Measurements from ENCODE around the gene CNIH3.

DNA sequence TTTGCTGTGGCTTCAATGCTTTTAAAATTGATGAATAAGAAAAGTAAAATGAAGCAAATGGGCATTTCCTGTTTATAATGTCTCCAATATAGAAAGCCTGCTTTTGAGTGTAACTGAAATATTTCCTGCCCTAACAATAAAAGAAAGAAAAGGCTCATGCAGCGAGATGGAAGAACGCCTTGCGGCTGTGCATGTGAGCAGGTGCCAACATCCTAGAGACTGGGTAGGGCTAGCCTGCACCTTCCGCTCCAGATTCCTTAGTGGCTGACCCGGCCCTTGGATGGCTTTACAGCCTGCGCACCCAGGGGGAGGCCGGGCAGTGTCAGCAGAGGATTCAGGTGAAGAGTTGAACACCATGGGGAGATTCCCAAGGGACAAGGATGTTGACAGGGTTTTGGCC, 21.8 kb downstream of the CNIH3 start:
- TF ChIP-seq, protein P1, sequence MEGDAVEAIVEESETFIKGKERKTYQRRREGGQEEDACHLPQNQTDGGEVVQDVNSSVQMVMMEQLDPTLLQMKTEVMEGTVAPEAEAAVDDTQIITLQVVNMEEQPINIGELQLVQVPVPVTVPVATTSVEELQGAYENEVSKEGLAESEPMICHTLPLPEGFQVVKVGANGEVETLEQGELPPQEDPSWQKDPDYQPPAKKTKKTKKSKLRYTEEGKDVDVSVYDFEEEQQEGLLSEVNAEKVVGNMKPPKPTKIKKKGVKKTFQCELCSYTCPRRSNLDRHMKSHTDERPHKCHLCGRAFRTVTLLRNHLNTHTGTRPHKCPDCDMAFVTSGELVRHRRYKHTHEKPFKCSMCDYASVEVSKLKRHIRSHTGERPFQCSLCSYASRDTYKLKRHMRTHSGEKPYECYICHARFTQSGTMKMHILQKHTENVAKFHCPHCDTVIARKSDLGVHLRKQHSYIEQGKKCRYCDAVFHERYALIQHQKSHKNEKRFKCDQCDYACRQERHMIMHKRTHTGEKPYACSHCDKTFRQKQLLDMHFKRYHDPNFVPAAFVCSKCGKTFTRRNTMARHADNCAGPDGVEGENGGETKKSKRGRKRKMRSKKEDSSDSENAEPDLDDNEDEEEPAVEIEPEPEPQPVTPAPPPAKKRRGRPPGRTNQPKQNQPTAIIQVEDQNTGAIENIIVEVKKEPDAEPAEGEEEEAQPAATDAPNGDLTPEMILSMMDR (IDR thresholded peaks at IDR 0.05): no peak
- no peak for TF ChIP-seq POLR2A (IDR thresholded peaks at IDR 0.05)
- no peak for TF ChIP-seq POLR2AphosphoS5 (IDR thresholded peaks at IDR 0.05)
- TF ChIP-seq EP300 (IDR thresholded peaks at IDR 0.05; ENCODE audit: low read depth): no peak
